Renal cortex interstitium (tissue), 11 donors: ENCODE data around the gene HABP2. TPM values are rescaled to one million over a fixed set of nuclear protein-coding genes. Genes with fewer than 3 reads are reported as not detected.

Experiments
- DNase-seq, 11 donors: peaks; one replicate each; pipeline ENCODE4 v3.0.0-alpha.2; 2013; ENCODE audit warnings: low read depth in 9 of 11, low spot score in 4 of 11; ENCODE audit errors: extremely low read depth in 1 of 11
- polyA plus RNA-seq, 3 donors: library from polyadenylated mRNA; unstranded; fragments of 120-200 nt; gene quantifications; one replicate each; pipeline ENCODE4 v1.2.1, GENCODE V29; 2013; ENCODE audit not compliant: insufficient read length in 3 of 3

Gene HABP2
- polyA plus RNA-seq, 3 donors, result 0.42 to 0.73 (median 0.58) TPM

DNA sequence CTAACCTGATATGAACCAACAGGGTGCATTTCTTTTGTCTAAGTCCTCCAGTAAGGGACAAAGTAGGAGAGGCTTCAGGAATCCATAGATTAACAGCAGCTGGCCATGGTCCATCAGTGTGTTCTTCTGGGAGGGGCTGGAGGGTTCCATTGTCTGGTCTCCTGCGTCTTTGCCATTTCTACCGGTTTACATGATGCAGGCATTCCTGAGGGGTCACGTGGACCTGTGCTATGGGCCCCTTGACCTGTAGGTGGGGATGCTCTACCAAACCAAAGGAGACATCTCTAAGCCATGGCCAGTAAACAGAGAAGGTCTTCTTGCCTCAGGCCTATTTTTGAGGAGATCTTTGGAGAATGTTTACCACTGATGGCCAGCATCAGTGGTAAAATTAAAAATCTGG lies 28.7 kb upstream of the HABP2 start:
- DNase-seq, result no peak

DNA sequence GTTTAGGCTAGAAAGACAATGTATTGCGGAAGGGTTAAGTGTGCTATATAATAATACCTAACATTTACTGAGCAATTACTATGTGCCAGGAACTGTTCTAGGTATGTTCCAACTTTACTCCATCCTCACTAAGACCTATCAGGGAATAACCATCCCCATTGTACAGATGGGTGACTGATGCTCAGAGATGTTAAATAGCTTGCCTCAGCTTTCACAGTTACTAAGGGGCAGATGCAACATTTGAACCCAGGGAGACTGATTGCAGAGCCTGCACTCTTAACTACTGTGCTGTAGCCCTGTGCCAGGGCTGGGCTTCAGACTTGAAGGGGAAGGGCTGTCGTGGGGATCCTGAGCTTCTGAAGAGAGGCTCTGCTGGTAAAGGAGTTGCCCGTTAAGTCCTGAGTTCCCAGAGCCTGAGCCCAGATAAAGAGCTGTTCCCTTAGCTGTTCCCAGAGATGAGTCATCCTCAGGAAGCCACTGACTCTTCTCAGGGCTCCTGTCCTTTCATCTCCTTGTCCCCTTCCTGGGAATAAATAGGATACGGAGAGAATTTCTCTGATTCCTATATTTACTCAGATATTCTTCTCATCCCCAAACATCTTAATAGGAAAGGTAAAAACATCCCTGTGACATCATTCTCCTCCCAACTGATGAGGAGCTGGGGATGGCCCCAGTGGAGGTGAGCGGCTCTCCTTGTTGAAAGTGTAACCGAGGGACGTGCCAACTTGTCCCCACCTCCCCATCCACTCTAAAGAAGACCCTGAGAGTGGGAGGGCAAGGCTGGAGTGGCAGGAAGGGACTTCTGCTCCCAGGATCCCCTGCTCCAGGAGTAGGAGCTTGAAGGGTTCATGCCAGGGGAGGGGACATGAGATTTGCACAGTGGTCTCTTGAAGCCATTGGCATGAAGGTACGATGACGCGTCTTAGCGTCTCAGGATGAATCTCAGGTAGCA lies 28.0 kb upstream of the HABP2 start:
- no peak for DNase-seq

DNA sequence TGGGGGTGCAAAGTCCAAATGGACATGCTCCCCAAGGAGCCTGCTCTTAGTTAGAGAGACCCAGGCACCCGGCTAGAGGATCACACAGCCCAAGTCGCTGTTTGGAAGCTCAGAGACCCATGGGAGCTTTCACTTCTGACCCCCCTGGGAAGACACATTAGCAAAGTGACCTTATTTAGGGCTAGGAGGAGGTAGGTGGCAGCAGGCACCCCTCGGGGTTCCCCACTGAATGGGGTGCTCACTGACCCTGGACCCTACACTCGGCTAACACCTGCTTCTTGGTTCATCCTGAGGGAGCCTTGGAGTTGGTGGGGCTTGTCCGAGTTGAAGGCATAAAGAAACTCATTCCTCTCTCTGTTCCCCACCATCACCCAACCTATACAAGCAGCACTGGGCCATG lies 27.1 kb upstream of the HABP2 start:
- no peak for DNase-seq

DNA sequence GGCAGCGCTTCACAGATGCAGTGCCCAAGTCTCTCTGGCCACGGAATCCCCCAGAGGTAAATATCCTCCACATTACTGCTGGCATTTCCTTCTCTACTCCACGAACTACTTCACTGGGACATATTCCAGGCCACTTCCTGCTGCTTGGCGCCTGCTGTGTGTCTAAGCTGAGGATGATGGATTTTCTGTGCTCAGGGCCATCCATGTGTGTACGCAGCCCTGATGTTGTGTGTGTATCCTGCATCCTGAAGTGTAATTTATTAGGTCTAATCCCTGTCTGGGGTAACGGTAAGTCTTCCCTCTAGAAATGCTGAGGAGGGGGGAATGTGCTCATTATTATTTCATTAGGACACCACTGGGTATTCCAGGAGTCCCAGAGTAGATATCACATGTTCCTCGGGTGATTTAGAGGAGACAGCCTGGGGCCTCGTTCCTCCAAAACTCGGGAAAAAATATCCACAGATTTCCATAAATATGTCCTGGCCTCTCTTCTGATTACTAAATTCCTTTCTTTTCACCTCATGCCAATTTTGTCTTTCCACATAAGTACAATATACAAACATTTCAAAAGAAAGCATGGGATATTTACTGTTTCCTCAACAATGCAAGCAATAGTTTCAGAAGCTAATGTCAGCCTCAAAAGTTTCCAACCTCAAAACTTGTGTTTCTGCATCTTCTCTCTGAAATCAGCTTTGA lies 25.5 kb upstream of the HABP2 start:
- no peak for DNase-seq

DNA sequence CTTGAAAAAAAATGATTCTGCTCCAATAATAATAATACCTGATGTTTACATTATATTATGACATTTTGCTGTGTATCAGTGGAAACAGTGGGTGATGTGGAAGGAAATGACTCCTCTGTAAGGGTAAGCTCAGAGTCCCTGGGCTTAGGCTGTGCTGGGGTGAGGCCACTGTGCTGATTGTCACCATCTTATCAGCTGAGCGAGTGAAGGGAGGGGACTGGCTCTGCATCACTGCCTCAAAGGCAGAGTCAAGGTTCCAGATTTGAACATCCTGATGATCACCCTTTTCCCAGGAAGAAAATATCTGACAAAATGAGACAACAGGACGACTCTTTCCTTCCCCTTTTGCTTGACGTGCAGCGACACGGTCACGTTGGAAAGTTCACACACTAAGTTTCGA lies 24.0 kb upstream of the HABP2 start:
- DNase-seq, result no peak

DNA sequence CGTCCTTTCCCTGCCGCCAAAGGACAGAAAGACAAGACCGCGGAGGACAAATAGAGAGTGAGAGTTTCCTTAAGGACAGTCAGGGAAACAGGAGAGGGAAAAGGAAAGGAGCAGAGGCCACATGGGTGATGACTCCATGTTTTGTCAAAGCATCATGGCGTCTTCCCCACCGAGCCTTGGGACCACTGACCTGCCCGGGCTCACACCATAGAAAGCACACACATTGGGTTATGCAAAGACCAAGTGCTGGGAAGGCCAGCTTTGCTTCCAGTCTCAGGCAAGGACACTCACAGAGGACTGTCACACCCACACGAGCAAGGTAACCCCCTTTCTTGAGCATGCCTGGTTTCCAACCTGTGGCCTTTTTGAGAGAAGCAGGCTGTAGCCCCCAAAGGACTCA lies 23.3 kb upstream of the HABP2 start:
- DNase-seq, result no peak

DNA sequence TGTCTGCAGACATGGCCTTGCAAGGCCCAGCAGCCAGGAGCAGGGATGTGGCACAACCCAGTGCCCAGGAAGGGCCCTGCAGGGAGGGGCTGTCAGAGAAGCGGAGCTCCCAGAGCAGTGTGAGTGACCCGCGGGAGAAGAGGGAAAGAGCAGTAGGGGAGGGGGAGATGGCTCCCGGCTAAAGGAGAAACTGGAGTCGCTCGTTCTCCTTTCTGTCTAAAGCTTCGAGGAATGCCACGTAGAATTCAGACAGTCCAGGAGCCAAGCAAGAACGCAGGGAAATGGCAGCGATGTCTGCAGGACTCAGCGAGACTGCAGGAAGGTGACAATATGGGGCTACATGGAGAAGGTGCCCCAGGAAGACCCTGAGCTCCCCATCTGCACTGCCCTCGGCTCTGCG lies 22.4 kb upstream of the HABP2 start:
- no peak for DNase-seq

DNA sequence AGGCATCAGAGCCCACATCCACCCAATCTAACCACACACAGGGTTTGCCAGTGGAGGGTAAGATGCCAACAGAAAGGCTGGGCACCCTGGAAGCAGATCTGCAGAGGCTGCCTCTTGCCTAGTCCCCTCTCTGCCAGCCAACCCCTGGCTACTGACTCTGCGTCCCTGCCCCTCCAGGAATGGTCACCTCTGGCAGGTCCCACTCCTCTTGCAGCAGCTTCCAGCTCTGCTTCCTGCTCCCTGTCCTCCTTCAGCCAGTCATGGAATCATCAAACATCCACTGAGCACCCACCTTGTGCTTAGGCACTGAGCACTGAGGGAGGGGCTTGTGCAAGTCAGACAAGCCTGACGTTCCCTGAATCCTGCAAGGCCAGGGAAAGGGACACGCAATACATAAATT lies 20.1 kb upstream of the HABP2 start:
- DNase-seq, result no peak

DNA sequence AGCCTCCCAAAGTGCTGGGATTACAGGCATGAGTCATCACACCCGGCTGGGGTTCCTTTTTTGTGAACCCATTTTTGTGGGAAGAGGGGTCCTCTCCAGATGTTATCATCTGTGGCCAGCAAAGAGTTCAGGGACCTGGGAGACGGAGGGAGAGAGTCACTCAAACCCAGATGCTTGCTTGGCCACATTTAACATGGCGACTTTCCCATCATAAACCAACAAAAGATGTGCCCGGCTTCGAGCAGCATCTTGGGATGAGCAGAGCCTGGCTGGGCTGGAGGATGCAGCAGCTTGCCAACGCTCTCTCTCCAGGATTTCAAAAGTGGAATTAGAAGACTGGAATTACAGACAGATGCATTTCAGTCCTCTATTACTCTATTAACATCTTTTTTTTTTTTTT lies 19.1 kb upstream of the HABP2 start:
- DNase-seq, result no peak

DNA sequence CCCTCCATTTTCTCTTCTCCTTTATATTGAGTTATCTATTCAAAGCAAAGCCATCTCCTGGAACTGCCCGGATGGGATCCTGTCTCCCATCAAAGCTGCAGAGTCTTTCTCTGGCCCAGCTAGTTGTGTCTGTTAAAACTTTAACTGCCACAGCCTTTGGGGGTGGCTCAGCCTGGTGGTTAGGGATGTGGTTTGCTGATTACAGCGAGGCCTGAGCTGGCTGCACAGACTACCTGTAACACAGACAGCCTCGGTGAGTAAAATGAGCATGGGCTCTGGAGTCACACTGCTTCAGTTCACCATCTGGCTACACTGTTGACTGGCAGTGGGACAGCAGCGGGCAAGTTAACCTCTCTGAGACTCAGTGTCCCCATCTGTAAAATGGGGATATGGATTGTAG lies 18.4 kb upstream of the HABP2 start:
- no peak for DNase-seq

DNA sequence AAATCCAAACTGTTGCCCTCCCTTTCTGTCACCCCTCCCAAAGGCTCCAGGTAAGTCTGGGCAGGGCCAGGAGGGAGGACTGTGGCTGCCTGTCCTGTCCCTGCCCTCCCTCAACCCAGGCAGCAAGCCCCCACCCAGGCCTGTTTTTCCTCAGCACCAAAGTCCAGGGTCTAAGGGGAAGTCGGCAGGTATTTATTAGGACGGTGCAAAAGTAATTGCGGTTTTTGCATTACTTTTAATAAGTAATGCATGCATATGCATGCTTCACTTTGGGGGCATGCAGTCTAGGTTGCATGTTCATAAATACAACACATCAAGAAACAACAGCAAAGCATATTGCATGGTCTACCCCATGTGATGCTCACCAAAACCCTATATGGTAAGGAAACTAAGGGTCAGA lies 15.2 kb upstream of the HABP2 start:
- no peak for DNase-seq

DNA sequence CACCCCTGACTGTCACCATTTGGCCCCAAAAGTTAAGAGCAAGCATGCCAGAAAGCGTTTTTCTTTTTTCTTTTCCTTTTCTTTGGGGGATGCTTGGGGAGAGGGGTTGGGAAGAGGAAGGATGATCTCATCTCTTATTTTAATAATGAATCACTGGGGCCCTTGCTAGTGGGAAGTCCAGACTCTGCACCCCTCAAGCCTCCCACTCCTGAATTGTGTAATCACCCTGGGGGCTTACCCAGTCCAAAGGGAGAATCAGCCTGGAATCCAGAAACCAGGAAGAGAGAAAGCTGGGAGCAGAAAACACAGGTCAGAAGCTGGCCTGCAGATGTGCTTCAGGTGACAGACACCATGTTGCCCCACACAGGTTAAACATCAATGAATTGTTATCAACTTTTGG lies 14.7 kb upstream of the HABP2 start:
- DNase-seq, result no peak

DNA sequence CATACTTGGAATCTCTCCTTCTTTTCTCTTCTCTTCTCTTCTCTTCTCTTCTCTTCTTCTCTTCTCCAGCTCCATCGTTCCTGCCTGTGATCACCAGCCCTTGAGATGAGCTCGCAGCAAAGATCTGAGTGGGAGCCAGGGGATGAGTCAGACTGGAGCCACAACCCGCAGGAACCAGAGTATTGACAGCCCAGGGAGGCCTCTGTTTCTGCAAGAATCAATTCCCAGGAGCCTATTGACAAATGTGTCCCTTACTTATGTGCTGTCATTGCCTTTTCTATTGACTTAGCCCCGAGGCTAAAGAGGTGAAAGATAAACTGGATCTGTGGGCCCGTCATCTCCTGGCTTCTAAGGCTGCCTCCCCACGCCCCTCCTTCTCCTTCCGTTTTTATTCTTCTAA lies 13.1 kb upstream of the HABP2 start:
- DNase-seq, result no peak

DNA sequence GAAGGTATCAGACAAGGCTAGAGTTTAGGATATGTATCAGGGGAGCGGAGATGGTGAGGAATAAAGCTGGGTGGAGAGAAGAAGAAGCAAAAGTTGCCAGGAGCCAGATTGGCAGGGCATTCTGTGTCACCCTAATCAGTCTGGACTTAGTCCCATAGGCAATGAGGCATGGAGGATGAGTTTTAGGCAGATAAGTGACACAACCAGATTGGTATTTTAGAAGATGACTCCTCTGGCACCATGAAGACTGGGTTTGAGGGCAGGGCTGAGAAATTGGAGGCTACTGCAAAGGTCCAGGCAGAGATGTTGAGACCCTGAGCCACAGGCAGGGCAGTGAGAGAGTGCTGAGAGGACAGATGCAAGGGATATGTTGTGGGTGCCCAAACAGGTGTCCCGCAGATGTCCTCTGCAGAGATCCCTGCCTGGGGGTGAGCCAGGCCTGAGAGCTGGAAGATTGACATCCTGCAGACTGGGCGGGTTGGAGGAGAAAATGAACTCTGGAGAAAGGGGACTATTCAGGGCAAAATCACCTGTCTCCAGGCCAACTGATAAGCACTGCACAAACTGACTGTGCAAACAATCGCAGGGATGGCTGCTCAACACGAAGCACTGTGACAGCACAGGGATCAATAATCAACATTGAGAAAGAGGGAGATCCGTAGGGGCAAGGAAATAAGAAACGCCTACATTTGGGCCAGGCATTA lies 11.9 kb upstream of the HABP2 start:
- no peak for DNase-seq

DNA sequence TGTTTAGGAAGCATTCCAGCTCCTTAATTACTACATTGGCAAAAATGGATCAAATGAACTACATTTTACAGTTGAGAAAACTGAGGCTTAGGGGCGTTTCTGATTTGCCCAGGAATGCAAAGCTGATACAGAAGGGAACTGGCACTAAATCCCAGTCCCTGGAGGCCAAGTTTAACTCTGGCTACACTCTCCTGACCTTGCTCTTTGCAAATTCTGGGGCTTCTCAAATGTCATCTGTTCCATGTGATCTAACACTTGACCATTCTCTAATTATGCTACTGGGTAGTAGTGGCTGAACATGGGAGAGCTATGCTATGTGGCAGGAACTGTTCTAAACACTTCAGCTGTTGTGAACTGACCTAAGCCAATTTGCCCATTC lies 11.3 kb upstream of the HABP2 start:
- no peak for DNase-seq

DNA sequence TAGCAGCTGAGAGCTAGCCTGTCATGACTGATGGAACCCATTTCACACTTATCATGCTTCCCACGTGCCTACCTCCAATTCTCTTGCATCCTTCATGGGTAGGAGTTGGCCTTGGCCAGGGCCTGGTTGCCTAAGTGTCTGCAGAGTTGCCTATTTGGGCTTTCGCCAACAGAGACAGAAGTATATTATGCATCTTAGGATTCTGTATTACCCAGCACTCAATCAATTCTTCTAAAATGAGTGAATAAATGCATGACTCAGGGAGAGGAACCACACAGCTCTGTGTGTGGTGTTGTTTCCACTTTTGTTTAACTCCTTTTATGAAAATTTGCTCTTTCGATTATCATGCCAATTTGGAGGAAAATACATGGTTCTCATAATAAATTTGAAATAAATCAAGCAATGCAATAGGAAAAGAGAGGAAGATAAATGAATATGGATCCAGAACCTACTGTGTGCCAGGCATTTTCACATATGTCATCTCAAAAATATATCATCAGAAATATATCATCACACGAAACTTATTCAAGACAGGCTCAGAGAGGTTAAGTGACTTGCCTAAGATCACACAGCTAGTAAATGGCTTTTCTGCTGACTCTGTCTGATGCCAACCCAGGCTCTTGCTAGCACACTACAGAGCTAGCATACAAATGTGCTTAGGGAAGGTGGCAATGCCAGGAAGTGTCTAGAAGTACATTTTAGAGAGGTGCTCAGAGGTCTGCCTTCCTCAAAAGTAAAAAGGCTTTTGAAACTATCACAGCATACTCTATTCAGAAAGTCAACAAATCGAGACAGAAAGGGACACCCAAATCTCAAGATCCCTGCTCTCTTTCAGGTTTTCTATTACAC lies 9.5 kb upstream of the HABP2 start:
- no peak for DNase-seq

DNA sequence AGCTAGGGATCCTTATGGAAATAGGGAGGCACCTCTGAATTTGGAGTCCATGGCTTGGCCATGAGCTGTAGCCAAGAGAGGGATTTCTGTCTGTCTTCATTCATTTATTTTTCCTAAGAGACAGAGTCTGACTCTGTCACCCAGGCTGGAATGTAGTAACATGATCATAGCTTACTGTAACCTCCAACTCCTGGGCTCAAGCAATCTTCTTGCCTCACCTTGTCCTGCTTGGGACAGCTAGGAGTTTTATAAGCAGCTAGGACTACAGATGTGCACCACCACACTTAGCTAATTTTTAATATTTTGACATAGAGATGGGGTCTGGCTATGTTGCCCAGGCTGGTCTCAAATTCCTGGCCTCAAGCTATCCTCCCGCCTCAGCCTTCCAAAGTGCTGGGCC lies 8.5 kb upstream of the HABP2 start:
- no peak for DNase-seq

DNA sequence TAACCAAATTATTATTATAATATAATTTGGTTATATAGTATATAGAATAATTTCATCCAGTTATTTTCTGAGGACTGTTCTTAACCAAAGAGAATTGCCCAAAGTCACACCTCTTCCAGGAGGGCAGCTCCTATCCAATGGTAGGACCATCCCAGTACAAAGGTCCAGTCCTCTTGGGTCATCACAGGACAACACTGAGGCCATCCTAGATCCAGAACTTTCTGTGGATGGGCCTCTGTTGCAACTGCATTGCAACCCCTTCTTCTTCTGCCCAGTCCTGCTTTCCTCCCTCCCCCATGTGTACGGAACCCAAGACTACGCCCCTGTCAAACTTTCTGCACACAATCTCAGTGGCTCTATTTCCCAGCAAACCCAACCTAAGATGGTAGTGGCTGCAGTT lies 5.4 kb upstream of the HABP2 start:
- no peak for DNase-seq

DNA sequence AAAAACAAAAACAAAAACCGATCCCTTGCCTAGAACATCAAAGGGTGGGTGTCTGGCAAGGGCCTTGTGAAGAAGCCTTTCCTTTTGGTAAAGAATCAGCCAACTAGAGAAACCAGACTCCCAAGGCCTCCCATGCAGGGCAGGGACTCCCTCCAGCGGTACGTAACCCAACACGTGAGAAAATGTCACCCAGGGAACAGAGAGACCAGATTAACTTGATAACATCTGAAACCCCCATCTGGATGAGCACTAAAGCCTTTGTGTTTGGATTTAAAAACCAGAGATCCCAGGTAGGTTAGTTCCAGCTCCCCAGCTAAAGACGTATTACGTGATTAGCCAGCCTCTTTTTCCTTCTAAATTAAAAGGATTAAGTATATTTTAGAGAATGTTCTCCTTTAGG lies 3.0 kb upstream of the HABP2 start:
- no peak for DNase-seq
